Mucosa of stomach (tissue), 1 donor: ENCODE measurements around the gene IFI27.

Source experiments
- H3K27me3 ChIP-seq: one replicate; pipeline ENCODE4 v1.7.0; 2013; ENCODE audit warnings: mild to moderate bottlenecking, low read length; ENCODE audit not compliant: control insufficient read depth, insufficient read depth
- H3K36me3 ChIP-seq: one replicate; pipeline ENCODE4 v1.7.0; 2013; ENCODE audit warnings: low read length; ENCODE audit not compliant: control insufficient read depth, insufficient read depth
- H3K4me1 ChIP-seq: one replicate; pipeline ENCODE4 v1.7.0; 2013; ENCODE audit warnings: mild to moderate bottlenecking, low read length; ENCODE audit not compliant: control insufficient read depth, insufficient read depth
- H3K4me3 ChIP-seq: one replicate; pipeline ENCODE4 v1.7.0; 2013; ENCODE audit warnings: low read length
- H3K9ac ChIP-seq: one replicate; pipeline ENCODE4 v1.7.0; 2013; ENCODE audit warnings: mild to moderate bottlenecking, low read length, moderate library complexity
- H3K9me3 ChIP-seq: one replicate; pipeline ENCODE4 v1.7.0; 2013; ENCODE audit warnings: mild to moderate bottlenecking, low read length, moderate library complexity; ENCODE audit not compliant: control insufficient read depth
- donor health status: Pancreatic carcinoma.

The IFI27 gene

GRCh38 chr14:94120667-94121340 lies 10.3 kb downstream of the IFI27 start:
- H3K4me3 ChIP-seq: no peak overlapping the region
- H3K9ac ChIP-seq: no peak overlapping the region
- H3K27me3 ChIP-seq: no peaks in the 10 kb centered on the region
- no peaks in the 10 kb centered on the region for H3K9me3 ChIP-seq
- no peaks in the 10 kb centered on the region for H3K36me3 ChIP-seq
- no peaks in the 10 kb centered on the region for H3K4me1 ChIP-seq

DNA sequence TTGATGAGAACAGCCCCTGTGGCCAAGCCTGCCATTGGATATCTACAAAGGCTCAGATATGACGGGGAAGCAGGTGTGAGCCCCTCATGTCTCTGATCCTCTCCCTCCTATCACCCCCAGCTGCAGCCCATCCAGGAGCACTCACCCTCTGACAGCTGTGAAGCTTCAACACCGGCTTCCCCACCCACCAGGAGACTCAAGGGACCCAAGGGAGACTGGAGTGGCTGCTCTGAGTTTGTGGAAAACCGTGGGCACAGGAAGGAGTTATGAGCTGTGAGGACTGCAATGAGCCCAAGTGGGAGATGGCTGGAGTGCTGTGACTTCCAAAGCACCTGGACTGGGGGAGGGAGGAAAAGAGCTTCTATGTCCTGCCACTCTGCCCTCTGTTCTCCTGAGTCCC lies 10.9 kb downstream of the IFI27 start:
- Histone ChIP-seq H3K9me3 (no peaks in the 10 kb centered on the region), H3K9ac (no peak overlapping the region), H3K36me3 (no peaks in the 10 kb centered on the region), H3K27me3 (no peaks in the 10 kb centered on the region), H3K4me1 (no peaks in the 10 kb centered on the region), H3K4me3 (no peak overlapping the region)

DNA sequence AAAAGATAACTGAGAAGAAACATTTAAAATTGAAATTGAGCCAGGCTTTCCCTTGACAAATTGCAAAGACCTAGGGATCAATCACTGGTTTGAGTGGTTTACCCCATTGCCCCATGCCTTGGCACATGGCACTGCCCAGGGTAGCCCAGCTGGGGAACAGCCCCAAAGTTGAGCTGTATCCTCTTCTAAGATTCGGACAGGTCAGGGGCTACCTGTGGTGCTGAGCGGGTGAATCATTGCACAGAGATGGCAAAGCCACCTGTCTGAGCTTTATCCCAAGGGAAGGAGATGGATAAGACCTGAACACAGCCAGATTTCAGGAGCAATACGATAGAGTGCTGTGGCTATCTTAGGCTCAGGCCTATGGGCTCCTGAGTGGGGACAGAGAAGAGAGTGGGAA lies 11.9 kb downstream of the IFI27 start:
- Histone ChIP-seq H3K4me3 (no peak overlapping the region), H3K27me3 (no peaks in the 10 kb centered on the region), H3K9ac (no peak overlapping the region), H3K4me1 (no peaks in the 10 kb centered on the region), H3K9me3 (no peaks in the 10 kb centered on the region), H3K36me3 (no peaks in the 10 kb centered on the region)

DNA sequence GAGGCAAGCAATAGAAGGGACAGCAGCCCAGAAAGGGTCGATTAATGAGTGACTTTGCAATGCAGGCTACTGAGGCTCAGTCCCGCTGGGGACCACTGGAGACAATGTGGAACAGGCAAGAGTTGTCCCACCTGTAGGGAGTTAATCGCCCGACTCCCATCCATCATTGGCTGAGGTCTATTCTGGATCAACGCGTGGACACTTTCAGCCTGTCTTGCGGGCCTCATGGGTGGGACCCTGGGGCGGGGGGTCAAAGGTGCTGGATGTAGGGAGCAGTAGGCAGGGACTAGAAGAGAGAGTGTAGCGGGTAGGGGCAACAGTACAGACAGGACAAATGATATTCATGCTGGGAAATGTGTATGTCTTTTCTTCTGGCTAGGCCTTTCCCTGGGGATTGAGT lies 12.8 kb downstream of the IFI27 start:
- Histone ChIP-seq H3K4me3 (no peak overlapping the region), H3K9me3 (no peaks in the 10 kb centered on the region), H3K4me1 (peaks cover under 1% of the 10 kb centered on the region), H3K36me3 (no peaks in the 10 kb centered on the region), H3K27me3 (no peaks in the 10 kb centered on the region), H3K9ac (no peak overlapping the region)

- Histone ChIP-seq H3K4me1 (peaks cover 6% of the 10 kb centered on the region), H3K4me3 (no peak overlapping the region), H3K9me3 (no peaks in the 10 kb centered on the region), H3K27me3 (no peaks in the 10 kb centered on the region), H3K36me3 (no peaks in the 10 kb centered on the region), H3K9ac (no peak overlapping the region)
Observed at GRCh38 chr14:94123868-94124267, 13.3 kb downstream of the IFI27 start.

DNA sequence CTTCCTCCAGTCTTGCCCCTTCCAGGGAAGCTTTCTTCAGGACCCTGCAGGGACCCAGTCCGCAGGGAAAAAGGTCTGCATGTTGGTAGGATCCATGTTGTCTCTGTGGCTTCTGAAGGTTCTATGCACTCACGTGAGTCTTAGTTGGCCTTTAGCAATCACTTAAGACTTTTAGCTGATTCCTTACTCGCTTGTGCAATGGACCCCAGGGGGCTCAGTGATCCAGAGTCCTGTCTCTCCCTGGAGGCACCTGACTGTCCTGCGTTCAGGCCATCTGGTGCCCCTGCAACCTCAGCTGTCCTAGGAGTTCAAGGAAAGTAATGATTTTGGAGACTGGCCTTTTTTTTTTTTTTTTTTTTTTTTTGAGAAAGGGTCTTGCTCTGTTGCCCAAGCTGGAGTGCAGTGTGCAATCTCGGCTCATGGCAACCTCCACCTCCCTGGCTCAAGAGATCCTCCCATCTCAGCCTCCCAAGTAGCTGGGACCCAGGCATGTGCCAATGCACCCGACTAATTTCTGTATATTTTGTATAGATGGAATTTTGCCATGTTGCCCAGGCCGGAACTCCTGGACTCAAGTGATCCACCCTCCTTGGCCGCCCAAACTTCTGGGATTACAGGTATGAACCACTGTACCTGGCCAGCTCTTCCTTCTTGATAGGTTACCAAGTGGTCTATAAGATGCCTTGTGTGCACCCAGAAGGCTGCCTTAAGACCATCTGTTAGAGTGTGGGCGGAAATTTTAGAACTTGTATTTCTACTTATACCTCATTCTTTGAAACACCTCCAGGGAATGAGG lies 14.2 kb downstream of the IFI27 start:
- Histone ChIP-seq H3K4me3 (no peak overlapping the region), H3K36me3 (no peaks in the 10 kb centered on the region), H3K4me1 (peaks cover 12% of the 10 kb centered on the region), H3K9ac (no peak overlapping the region), H3K9me3 (no peaks in the 10 kb centered on the region), H3K27me3 (no peaks in the 10 kb centered on the region)

DNA sequence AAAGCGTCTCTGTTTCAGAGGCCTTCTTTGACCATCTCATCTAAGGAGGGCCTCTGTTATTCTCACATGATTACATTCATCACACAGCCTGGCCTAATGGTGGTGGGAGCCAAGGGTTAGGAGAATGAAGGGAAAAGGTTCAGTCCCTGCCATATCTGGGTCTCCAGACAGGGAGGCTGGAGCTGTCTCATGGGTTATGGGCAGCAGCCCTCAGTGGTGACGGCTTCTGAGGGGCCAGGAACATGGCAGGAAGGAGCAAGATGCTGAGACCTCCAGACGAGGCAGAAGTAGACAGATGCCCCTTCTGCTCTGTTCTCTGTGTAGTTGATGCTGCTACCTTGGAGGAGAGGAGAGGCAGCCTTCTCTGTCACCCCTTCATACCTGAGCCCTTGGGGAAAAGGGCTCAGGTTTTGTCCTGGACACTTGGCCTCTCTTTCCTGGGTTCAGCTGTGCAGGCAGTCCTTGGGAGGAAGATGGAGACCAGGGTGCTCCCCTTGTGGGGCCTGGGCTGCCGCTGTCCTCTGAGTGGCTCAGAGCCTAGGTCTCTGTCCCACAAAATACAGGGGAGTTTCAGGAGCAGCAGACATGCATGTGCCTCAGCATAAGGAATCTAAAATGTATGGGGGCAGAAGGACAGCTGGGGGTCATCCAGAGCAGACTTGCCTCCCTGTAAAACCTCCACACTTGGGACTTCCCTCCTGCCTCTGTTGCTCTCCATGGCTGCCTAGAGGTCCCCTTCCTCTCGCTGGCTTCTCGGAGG lies 15.3 kb downstream of the IFI27 start:
- no peak overlapping the region for H3K9ac ChIP-seq
- no peaks in the 10 kb centered on the region for H3K27me3 ChIP-seq
- H3K9me3 ChIP-seq: no peaks in the 10 kb centered on the region
- peaks cover 18% of the 10 kb centered on the region for H3K4me1 ChIP-seq
- no peak overlapping the region for H3K4me3 ChIP-seq
- H3K36me3 ChIP-seq: no peaks in the 10 kb centered on the region

DNA sequence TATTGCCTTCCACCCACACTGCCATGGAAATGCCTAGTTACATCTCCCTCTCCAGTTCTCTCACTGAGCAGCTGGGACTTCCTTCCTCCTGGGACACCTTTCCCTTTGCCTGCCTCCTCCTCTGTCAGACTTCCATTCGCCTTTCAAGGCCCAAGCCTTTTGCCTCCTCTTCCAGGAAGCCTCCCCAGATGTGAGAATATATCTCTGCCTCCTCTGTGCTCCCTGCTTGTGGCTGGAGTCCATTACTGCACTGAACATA lies 15.8 kb downstream of the IFI27 start:
- Histone ChIP-seq H3K9me3 (no peaks in the 10 kb centered on the region), H3K4me1 (peaks cover 18% of the 10 kb centered on the region), H3K36me3 (no peaks in the 10 kb centered on the region), H3K4me3 (no peak overlapping the region), H3K9ac (no peak overlapping the region), H3K27me3 (no peaks in the 10 kb centered on the region)

- no peak overlapping the region for H3K9ac ChIP-seq
- H3K27me3 ChIP-seq: no peaks in the 10 kb centered on the region
- no peak overlapping the region for H3K4me3 ChIP-seq
- no peaks in the 10 kb centered on the region for H3K9me3 ChIP-seq
- peaks cover 18% of the 10 kb centered on the region for H3K4me1 ChIP-seq
- no peaks in the 10 kb centered on the region for H3K36me3 ChIP-seq
Observed at GRCh38 chr14:94126800-94127199, 16.3 kb downstream of the IFI27 start.

DNA sequence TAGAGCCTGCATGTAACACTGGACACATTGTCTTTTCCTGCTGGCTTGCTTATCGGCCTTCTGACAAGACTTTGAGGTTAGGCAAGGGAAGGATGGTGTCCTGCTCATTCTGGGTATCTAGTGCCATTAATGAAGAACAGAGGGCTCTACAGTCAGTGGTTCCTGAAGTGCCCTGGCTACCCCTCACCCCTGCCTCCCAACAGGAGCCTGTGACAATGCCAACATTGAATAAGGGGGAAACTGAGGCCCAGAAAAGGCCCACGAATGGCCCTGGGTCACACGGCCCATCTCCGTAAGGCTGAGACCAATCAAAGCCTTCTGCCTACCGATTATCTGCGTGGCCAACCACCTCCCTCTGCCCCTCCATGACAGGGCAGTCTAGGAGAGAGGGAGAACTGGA lies 16.8 kb downstream of the IFI27 start:
- H3K36me3 ChIP-seq: no peaks in the 10 kb centered on the region
- H3K9ac ChIP-seq: no peak overlapping the region
- H3K4me3 ChIP-seq: no peak overlapping the region
- H3K4me1 ChIP-seq: peaks cover 18% of the 10 kb centered on the region
- no peaks in the 10 kb centered on the region for H3K27me3 ChIP-seq
- H3K9me3 ChIP-seq: no peaks in the 10 kb centered on the region

DNA sequence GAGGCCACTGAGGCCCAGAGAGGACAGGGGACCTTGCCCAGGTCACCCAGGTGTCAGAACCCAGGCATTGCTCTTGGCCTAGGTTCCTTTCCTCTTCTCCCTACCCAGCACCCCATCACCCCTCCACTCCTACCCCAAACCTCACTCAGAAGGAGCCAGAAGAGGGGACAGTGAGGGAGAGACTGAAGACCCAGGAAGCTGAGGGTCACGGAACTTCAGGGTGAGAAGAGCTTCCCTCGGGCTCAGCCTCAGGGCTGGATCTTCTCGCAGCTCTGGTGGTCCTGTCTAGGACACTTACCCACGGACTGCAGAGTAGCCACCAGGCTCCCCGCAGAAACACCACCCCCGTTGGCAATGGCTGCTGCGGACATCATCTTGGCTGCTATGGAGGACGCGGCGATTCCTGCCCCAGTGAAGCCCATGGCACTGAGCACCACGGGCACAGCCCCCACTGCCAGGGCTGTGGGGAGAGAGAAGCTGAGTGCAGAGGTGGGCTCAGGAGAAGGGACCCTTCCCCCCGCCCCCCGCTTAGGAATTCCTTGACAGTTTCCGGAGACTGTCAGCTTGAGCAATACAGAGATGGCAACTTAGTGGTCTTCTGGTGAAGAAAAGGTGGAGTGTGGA lies 17.8 kb downstream of the IFI27 start:
- Histone ChIP-seq H3K27me3 (no peaks in the 10 kb centered on the region), H3K9ac (peak overlapping the region; percentile 72), H3K9me3 (no peaks in the 10 kb centered on the region), H3K36me3 (no peaks in the 10 kb centered on the region), H3K4me1 (peaks cover 18% of the 10 kb centered on the region), H3K4me3 (no peak overlapping the region)
